CD8-positive, alpha-beta memory T cell (primary cell): ENCODE data around the gene SNX19. TPM values are rescaled to one million over a fixed set of nuclear protein-coding genes. Genes with fewer than 3 reads are reported as not detected.
A peak's percentile ranks its signal among the peaks of the same experiment; 100 is the strongest.

Source experiments
- CTCF ChIA-PET: fragments of 350-600 bp; sonication (Branson Sonifier 250); formaldehyde crosslinking; loops from one replicate; lab custom pipeline; 2021; ENCODE audit warnings: antibody characterized with exemption; lab: Charles Lee
- POLR2A ChIA-PET: fragments of 350-600 bp; sonication (Branson Sonifier 250); formaldehyde crosslinking; loops from one replicate; lab custom pipeline; 2021; ENCODE audit warnings: antibody characterized with exemption; lab: Charles Lee
- DNase-seq, 5 donors: peaks; one replicate each; pipeline versions ENCODE4 v3.0.0 to v3.0.0-alpha.2; 2020 to 2022; ENCODE audit warnings: mixed read lengths in 1 of 5
- H3K27ac ChIP-seq: one replicate; pipeline ENCODE4 v1.7.0; 2013; ENCODE audit warnings: low read depth, mild to moderate bottlenecking, low read length, moderate library complexity
- H3K27me3 ChIP-seq: 2 replicates; pipeline ENCODE4 v1.7.0; 2013; ENCODE audit warnings: low read length, mild to moderate bottlenecking; ENCODE audit not compliant: insufficient read depth, poor library complexity, severe bottlenecking
- H3K36me3 ChIP-seq: 2 replicates; pipeline ENCODE4 v1.7.0; 2013; ENCODE audit warnings: mild to moderate bottlenecking, low read length, moderate library complexity; ENCODE audit not compliant: insufficient read depth
- H3K4me1 ChIP-seq: 2 replicates; pipeline ENCODE4 v1.7.0; 2013; ENCODE audit warnings: mild to moderate bottlenecking, low read length, moderate library complexity; ENCODE audit not compliant: insufficient read depth
- H3K4me3 ChIP-seq: 2 replicates; pipeline ENCODE4 v1.7.0; 2013; ENCODE audit warnings: mild to moderate bottlenecking, low read length
- H3K9me3 ChIP-seq: 2 replicates; pipeline ENCODE4 v1.7.0; 2013; ENCODE audit warnings: mild to moderate bottlenecking, low read length
- H3K27ac Mint-ChIP-seq, 8 donors: one replicate each; pipeline ENCODE4 v1.8.0; 2020 to 2021; ENCODE audit warnings: mixed read lengths in 8 of 8, mild to moderate bottlenecking in 6 of 8, inconsistent platforms in 3 of 8, moderate library complexity in 3 of 8
- H3K27me3 Mint-ChIP-seq, 2 donors: one replicate each; pipeline ENCODE4 v1.8.0; 2020 to 2021; ENCODE audit warnings: mixed read lengths in 2 of 2, mild to moderate bottlenecking in 1 of 2, moderate library complexity in 1 of 2
- H3K36me3 Mint-ChIP-seq, 3 donors: one replicate each; pipeline ENCODE4 v1.8.0; 2020 to 2021; ENCODE audit warnings: mixed read lengths in 3 of 3, inconsistent platforms in 1 of 3, mild to moderate bottlenecking in 1 of 3
- H3K4me1 Mint-ChIP-seq, 3 donors: one replicate each; pipeline ENCODE4 v1.8.0; 2020 to 2021; ENCODE audit warnings: mixed read lengths in 3 of 3, inconsistent platforms in 1 of 3, mild to moderate bottlenecking in 1 of 3
- H3K4me3 Mint-ChIP-seq, 7 donors: one replicate each; pipeline ENCODE4 v1.8.0; 2020 to 2021; ENCODE audit warnings: mixed read lengths in 7 of 7, mild to moderate bottlenecking in 6 of 7, moderate library complexity in 4 of 7, inconsistent platforms in 2 of 7
- H3K9me3 Mint-ChIP-seq, 5 donors: one replicate each; pipeline ENCODE4 v1.8.0; 2020 to 2022; ENCODE audit warnings: mixed read lengths in 5 of 5, mild to moderate bottlenecking in 3 of 5, moderate library complexity in 2 of 5, inconsistent platforms in 1 of 5
- polyA plus RNA-seq: library from polyadenylated mRNA; unstranded; fragments of 300-500 nt; fragmentation: Illumina TruSeq; gene quantifications from one replicate; pipeline ENCODE4 v1.2.3, GENCODE V29; 2021
- total RNA-seq, 2 experiments: library from RNA; stranded (reverse); gene quantifications; one replicate each; pipeline ENCODE4 v1.2.3, GENCODE V29; 2021

SNX19 gene
- total and polyA plus RNA-seq, 3 experiments from 2014 or later: 21.9 to 44.4 (median 41.2) TPM

DNA sequence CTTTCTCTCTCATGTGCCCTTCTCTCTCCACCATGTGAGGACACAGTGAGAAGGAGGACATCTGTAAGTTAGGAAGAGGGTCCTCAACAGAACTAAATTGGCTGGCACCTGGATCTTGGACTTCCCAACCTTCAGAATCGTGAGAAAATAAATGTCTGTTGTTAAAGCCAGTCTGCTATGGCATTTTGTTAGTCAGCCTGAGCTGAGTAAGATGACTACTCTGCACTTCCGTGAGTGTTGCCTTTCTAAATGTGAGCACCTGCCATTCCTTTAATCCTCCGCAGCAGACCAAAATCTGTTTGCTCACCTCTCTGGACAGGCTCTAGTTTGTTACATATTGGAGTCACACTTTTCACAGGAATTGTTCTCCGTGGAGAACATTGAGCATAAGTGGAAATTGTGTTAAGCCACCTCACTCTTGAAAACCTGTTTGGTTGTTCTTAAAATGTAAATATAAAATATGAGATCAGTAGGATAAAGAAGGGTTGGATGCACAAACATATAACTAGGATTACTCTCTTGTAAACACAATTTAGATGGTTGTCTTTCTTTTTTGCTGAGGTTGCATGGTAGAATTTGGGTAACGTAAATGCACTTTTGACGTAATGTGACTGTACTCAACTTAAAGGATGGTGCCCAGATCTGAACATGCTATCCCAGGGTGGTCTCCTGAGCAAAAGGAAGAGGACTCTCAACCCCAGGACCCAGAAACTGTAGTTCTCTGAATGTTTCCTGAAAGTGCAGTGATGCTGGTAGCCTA, 65.9 kb downstream of the SNX19 start:
- no peaks in the 10 kb centered on the region for H3K4me1 ChIP-seq
- POLR2A ChIA-PET: no interaction called here
- no peaks in the 10 kb centered on the region for H3K9me3 ChIP-seq
- H3K27ac Mint-ChIP-seq: peak overlapping the region in 1 of 8 donors; percentile 29
- no peak for DNase-seq
- no peak overlapping the region for H3K4me3 ChIP-seq
- no peaks in the 10 kb centered on the region for H3K9me3 Mint-ChIP-seq
- H3K4me3 Mint-ChIP-seq: no peak overlapping the region
- no peaks in the 10 kb centered on the region for H3K36me3 ChIP-seq
- no peaks in the 10 kb centered on the region for H3K27me3 ChIP-seq
- peaks cover 10 to 14% of the 10 kb centered on the region in 2 donors for H3K27me3 Mint-ChIP-seq
- CTCF ChIA-PET: interaction anchor here (0.7 to 3.3 kb wide), 2 partner anchors 11 to 12 kb away, joined by 3 to 19 read pairs; no protein-coding TSS in a partner anchor
- H3K27ac ChIP-seq: no peak overlapping the region
- H3K4me1 Mint-ChIP-seq: no peaks in the 10 kb centered on the region
- no peaks in the 10 kb centered on the region for H3K36me3 Mint-ChIP-seq

DNA sequence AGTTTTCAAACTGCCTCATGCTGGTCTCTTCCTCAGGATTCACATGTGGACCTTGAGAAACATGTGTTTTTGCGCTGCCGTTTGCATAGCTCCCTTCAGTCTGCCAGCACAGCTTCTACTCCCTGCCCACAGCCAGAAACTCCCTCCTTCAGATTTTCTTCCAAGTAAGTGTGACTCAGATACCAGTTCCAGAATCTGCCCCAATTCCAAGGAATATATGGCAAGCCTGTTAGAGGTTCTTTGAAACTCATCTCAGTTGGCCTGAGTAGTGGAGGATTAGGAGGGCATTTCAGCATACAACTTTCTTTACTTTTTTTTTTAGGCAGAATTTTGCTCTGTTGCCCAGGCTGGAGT, 67.1 kb downstream of the SNX19 start:
- H3K4me1 ChIP-seq: no peaks in the 10 kb centered on the region
- Mint-ChIP-seq H3K27me3 (peaks cover 9 to 13% of the 10 kb centered on the region in 2 donors), H3K9me3 (no peaks in the 10 kb centered on the region), H3K4me3 (no peak overlapping the region), H3K27ac (no peak overlapping the region), H3K4me1 (no peaks in the 10 kb centered on the region), H3K36me3 (no peaks in the 10 kb centered on the region)
- H3K27ac ChIP-seq: no peak overlapping the region
- no peaks in the 10 kb centered on the region for H3K9me3 ChIP-seq
- H3K4me3 ChIP-seq: no peak overlapping the region
- no peak for DNase-seq
- ChIA-PET CTCF (interaction anchor here (1.1 kb wide), 1 partner anchor 28 kb away, joined by 3 read pairs; no protein-coding TSS in a partner anchor), POLR2A (no interaction called here)
- no peaks in the 10 kb centered on the region for H3K36me3 ChIP-seq
- H3K27me3 ChIP-seq: no peaks in the 10 kb centered on the region

DNA sequence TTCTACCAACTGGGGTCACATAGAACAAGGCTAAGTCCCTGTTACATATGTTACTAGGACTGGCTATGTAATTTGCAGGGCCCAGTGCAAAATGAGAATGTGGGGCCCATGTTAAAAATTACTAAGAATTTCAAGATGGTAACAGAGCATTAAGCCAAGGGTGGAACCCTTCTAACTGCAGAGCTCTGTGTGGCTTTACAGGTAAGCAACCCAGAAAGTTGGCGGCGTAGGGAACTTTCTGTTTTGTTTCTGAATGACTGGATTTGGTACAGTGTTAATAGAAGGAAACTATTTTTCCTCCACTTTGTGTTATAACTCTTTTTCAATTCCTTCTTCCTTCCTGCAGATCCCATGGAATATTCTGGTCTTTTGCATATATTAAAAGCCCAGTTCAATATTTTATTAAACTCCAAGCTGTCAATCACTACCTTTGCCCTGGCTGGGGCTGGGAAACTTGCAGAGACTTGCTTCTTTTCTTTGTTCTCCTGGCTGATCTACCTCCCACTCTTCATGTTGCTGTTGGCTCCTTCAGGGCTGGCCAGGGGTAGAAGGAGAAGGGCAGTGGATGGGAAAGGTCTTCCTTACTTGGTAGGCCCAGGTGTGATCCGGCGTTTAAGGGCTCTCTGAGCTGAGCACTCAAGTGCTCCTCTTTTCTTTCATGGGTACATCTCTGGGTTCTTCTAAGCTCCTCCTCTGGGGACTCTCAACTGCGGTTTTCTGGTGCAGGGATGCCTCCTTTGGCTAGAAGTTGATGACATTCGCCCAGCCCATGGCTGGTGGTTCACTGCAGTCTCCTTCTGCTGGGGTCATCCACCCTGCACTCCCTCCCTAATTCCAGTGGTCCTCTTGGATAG, 67.7 kb downstream of the SNX19 start:
- ChIA-PET POLR2A (no interaction called here), CTCF (interaction anchor here (1.1 kb wide), 1 partner anchor 27 kb away, joined by 3 read pairs; no protein-coding TSS in a partner anchor)
- no peaks in the 10 kb centered on the region for H3K36me3 Mint-ChIP-seq
- Histone ChIP-seq H3K36me3 (no peaks in the 10 kb centered on the region), H3K27ac (no peak overlapping the region), H3K9me3 (no peaks in the 10 kb centered on the region), H3K4me1 (no peaks in the 10 kb centered on the region), H3K27me3 (no peaks in the 10 kb centered on the region), H3K4me3 (no peak overlapping the region)
- H3K9me3 Mint-ChIP-seq: no peaks in the 10 kb centered on the region
- no peak overlapping the region for H3K4me3 Mint-ChIP-seq
- no peak for DNase-seq
- no peaks in the 10 kb centered on the region for H3K4me1 Mint-ChIP-seq
- peaks cover 6 to 13% of the 10 kb centered on the region in 2 donors for H3K27me3 Mint-ChIP-seq
- no peak overlapping the region for H3K27ac Mint-ChIP-seq

DNA sequence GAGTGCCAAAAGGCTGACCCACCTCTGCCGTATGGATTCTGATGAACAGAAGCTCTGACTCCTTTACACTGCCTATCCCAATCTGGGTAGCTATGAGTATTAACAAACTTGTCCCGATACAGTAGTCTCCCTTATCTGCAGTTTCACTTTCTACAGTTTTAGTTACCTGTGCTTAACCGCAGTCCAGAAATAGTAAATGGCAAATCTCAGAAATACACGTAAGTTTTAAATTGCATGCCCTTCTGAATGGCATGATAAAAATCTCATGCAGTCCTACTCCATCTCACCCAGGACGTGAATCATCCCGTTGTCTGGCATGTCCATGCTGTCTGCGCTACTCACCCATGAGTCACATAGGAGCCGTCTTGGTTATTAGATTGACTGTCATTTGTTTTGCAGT, 68.8 kb downstream of the SNX19 start:
- Mint-ChIP-seq H3K27ac (no peak overlapping the region), H3K4me3 (no peak overlapping the region), H3K27me3 (peaks cover 9 to 21% of the 10 kb centered on the region in 2 donors), H3K4me1 (no peaks in the 10 kb centered on the region), H3K36me3 (no peaks in the 10 kb centered on the region), H3K9me3 (no peaks in the 10 kb centered on the region)
- Histone ChIP-seq H3K4me3 (no peak overlapping the region), H3K9me3 (no peaks in the 10 kb centered on the region), H3K27ac (no peak overlapping the region), H3K4me1 (no peaks in the 10 kb centered on the region), H3K27me3 (peaks cover 2% of the 10 kb centered on the region), H3K36me3 (no peaks in the 10 kb centered on the region)
- POLR2A ChIA-PET: no interaction called here
- CTCF ChIA-PET: no interaction called here
- DNase-seq: no peak

DNA sequence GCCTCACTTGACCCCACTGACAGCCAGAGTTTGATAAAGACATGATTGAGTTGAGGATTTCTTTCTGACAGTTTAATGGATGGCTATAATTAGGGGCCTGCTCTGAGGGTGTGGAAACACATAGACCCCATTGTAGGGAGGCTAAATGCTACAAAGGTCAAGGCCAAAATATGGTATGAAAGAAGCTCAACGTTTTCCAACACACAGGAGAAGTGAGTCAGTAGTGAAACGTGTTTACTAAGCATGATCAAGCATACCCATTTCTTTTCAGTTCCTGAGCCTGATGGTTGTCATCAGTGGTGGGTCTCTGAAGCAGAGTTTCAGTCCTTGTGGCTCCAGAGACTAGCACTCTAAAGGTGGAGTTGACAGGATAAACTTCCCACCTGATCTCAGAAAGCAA, 69.7 kb downstream of the SNX19 start:
- ChIA-PET CTCF (no interaction called here), POLR2A (no interaction called here)
- no peak overlapping the region for H3K27ac ChIP-seq
- H3K36me3 ChIP-seq: no peaks in the 10 kb centered on the region
- no peak overlapping the region for H3K4me3 Mint-ChIP-seq
- no peaks in the 10 kb centered on the region for H3K4me1 Mint-ChIP-seq
- peaks cover 9 to 26% of the 10 kb centered on the region in 2 donors for H3K27me3 Mint-ChIP-seq
- H3K9me3 Mint-ChIP-seq: no peaks in the 10 kb centered on the region
- H3K36me3 Mint-ChIP-seq: no peaks in the 10 kb centered on the region
- no peaks in the 10 kb centered on the region for H3K9me3 ChIP-seq
- no peak for DNase-seq
- no peak overlapping the region for H3K4me3 ChIP-seq
- H3K27me3 ChIP-seq: peaks cover 5% of the 10 kb centered on the region
- no peak overlapping the region for H3K27ac Mint-ChIP-seq
- no peaks in the 10 kb centered on the region for H3K4me1 ChIP-seq

DNA sequence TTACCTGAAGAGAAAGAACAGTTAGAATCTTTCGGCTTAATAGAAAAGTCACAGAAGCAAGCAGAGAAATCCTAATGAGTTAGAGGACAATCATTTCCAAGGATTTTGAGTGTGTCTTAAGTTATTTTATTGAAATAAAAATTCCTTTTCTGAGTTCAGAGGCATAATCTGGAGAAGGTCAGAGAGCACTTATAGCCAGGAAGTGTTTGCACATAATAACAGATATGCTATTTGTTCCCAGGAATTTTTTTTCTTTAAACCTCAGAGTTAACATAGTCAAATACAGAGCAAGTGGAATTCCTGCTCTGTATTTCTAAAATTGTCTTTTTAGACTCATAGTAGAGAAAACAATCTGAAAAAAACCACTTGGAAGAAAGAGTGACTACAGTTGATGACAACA, 74.3 kb downstream of the SNX19 start:
- peaks cover 5% of the 10 kb centered on the region for H3K27me3 ChIP-seq
- H3K27me3 Mint-ChIP-seq: peaks cover 13 to 49% of the 10 kb centered on the region in 2 donors
- no peak overlapping the region for H3K27ac Mint-ChIP-seq
- no peaks in the 10 kb centered on the region for H3K36me3 Mint-ChIP-seq
- H3K4me3 Mint-ChIP-seq: no peak overlapping the region
- H3K36me3 ChIP-seq: no peaks in the 10 kb centered on the region
- H3K4me1 ChIP-seq: no peaks in the 10 kb centered on the region
- DNase-seq: no peak
- ChIA-PET CTCF (interaction anchor here (1.1 kb wide), 1 partner anchor 20 kb away, joined by 3 read pairs; no protein-coding TSS in a partner anchor), POLR2A (no interaction called here)
- H3K9me3 Mint-ChIP-seq: peaks cover 3 to 15% (median 12%) of the 10 kb centered on the region in 5 donors
- H3K4me1 Mint-ChIP-seq: no peaks in the 10 kb centered on the region
- no peaks in the 10 kb centered on the region for H3K9me3 ChIP-seq
- no peak overlapping the region for H3K27ac ChIP-seq
- H3K4me3 ChIP-seq: no peak overlapping the region

DNA sequence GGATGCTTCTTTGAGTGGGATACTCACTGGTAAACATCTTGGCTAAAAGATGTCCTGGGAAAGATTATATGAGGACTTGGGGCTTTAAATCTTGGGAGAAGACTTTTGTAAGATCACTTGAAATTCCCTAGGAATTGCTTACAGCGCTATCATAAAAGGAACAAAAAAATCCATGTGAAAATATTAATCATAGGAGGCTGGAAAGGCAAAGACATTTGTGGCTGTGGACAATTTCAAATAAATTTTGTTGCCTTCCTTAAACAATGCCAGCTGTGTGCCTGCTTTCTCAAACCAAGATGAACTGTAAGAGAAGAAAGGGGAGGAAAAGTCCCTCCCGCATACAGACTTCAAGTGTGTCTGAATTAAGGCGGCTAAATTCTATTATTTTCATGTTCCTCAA, 75.6 kb downstream of the SNX19 start:
- Histone ChIP-seq H3K27ac (no peak overlapping the region), H3K4me1 (no peaks in the 10 kb centered on the region), H3K36me3 (no peaks in the 10 kb centered on the region), H3K27me3 (peaks cover 5% of the 10 kb centered on the region), H3K9me3 (no peaks in the 10 kb centered on the region), H3K4me3 (no peak overlapping the region)
- no peak for DNase-seq
- H3K36me3 Mint-ChIP-seq: no peaks in the 10 kb centered on the region
- no peak overlapping the region for H3K4me3 Mint-ChIP-seq
- peaks cover 5 to 20% (median 14%) of the 10 kb centered on the region in 5 donors for H3K9me3 Mint-ChIP-seq
- H3K4me1 Mint-ChIP-seq: no peaks in the 10 kb centered on the region
- peaks cover 15 to 55% of the 10 kb centered on the region in 2 donors for H3K27me3 Mint-ChIP-seq
- ChIA-PET POLR2A (no interaction called here), CTCF (interaction anchor here (1.1 kb wide), 1 partner anchor 22 kb away, joined by 4 read pairs; no protein-coding TSS in a partner anchor)
- H3K27ac Mint-ChIP-seq: no peak overlapping the region
